ENCODE data around the gene TAF15. TPM values are rescaled to one million over a fixed set of nuclear protein-coding genes. Genes with fewer than 3 reads are reported as not detected.

The TAF15 gene
- total and polyA plus RNA-seq, 2 of the 4 experiments (the other 2 are of a cell fraction), result 46.8 to 98.0 TPM

GRCh38 chr17:35796942-35797341 is 12.3 kb upstream of the TAF15 start:
- dilution Hi-C loops (cut with HindIII; ENCODE audit: low sequenced_read_pairs, unreplicated experiment), result no loop called here
- peaks cover 65% of the 10 kb centered on the region for H3K27me3 ChIP-seq (ENCODE audit: control insufficient read depth, insufficient read depth, low read length)
- no TSS peak for BruUV-seq (replicated peaks)

More at GRCh38 chr17:35796942-35797341, 12.3 kb upstream of the TAF15 start:
- Histone ChIP-seq H3K9me3 (ENCODE audit: control insufficient read depth, insufficient read depth, low read length) (no peaks in the 10 kb centered on the region), H4K91ac (ENCODE audit: insufficient read depth, low read depth, low read length) (no peak overlapping the region), H3K23ac (ENCODE audit: low read depth, low read length) (no peak overlapping the region), H3K4me3 (ENCODE audit: insufficient read depth, low read depth, low read length) (no peak overlapping the region), H4K20me1 (ENCODE audit: insufficient read depth, low read length) (no peaks in the 10 kb centered on the region), H3K4me1 (ENCODE audit: control insufficient read depth, insufficient read depth, low read length) (no peaks in the 10 kb centered on the region; the same call in 1 of the 2 replicates), H2AK5ac (ENCODE audit: low read depth, low read length) (no peak overlapping the region), H4K8ac (ENCODE audit: low read depth in 2 of 2, low read length in 2 of 2) (no peak overlapping the region), H4K5ac (ENCODE audit: low read depth, low read length) (no peak overlapping the region), H2BK15ac (ENCODE audit: low read depth, low read length) (no peak overlapping the region), H3K14ac (replicated peaks; ENCODE audit: low read depth, low read length) (no peak overlapping the region), H3K9me1 (ENCODE audit: insufficient read depth, low read length) (no peaks in the 10 kb centered on the region), H2BK20ac (ENCODE audit: low read depth, low read length) (no peak overlapping the region), H3K4me2 (ENCODE audit: low read depth, low read length) (no peak overlapping the region), H3K4ac (ENCODE audit: low read depth, low read length) (no peak overlapping the region), H2BK120ac (ENCODE audit: low read depth, low read length) (no peak overlapping the region), H3K56ac (ENCODE audit: extremely low read depth, insufficient read depth, low read length) (no peak overlapping the region), H3K79me1 (ENCODE audit: low read depth in 1 of 2, low read length in 2 of 2) (no peaks in the 10 kb centered on the region), H2BK5ac (ENCODE audit: low read depth, low read length, poor library complexity, severe bottlenecking) (no peak overlapping the region), H3K18ac (ENCODE audit: low read depth, low read length) (no peak overlapping the region), H2AFZ (replicated peaks; ENCODE audit: low read length, poor library complexity) (no peak overlapping the region), H3K27ac (ENCODE audit: insufficient read depth, low read length) (no peak overlapping the region), H3K9ac (ENCODE audit: low read depth, low read length) (no peak overlapping the region), H3K36me3 (ENCODE audit: control insufficient read depth, insufficient read depth, low read length) (no peaks in the 10 kb centered on the region), H2AK9ac (replicated peaks; ENCODE audit: low read depth, low read length, poor library complexity) (no peak overlapping the region)
- POLR2A ChIA-PET (ENCODE audit: unreplicated experiment), result interaction anchor here (0.7 kb wide), 1 partner anchor 12 kb away, joined by 3 read pairs; the partner anchor contains the start of gene TAF15
- TF ChIP-seq MAFK (IDR thresholded peaks at IDR 0.05; ENCODE audit: low read depth, low read length) (no peak), NFE2L2 (IDR thresholded peaks at IDR 0.05; ENCODE audit: low read depth, low read length) (no peak), BHLHE40 (IDR thresholded peaks at IDR 0.05; ENCODE audit: low read depth, low read length) (no peak), CEBPB (IDR thresholded peaks at IDR 0.05; ENCODE audit: low read depth, low read length) (no peak), MAZ (IDR thresholded peaks at IDR 0.05; ENCODE audit: borderline replicate concordance, low read depth, low read length) (no peak), CHD1 (IDR thresholded peaks at IDR 0.05; ENCODE audit: low read depth, low read length) (no peak), SMC3 (IDR thresholded peaks at IDR 0.05; ENCODE audit: low read depth, low read length) (no peak), RCOR1 (IDR thresholded peaks at IDR 0.05; ENCODE audit: insufficient replicate concordance, low read length) (no peak), FOS (IDR thresholded peaks at IDR 0.05; ENCODE audit: low read depth, low read length) (no peak), MXI1 (IDR thresholded peaks at IDR 0.05; ENCODE audit: borderline replicate concordance, low read depth, low read length) (no peak), POLR2A (IDR thresholded peaks at IDR 0.05; ENCODE audit: low read depth, low read length) (no peak), USF2 (IDR thresholded peaks at IDR 0.05; ENCODE audit: low read depth, low read length) (no peak), ELK1 (IDR thresholded peaks at IDR 0.05; ENCODE audit: borderline replicate concordance, low read depth, low read length) (no peak), CTCF (conservative IDR thresholded peaks at IDR 0.05; ENCODE audit: low read depth, low read length) (no peak), RFX5 (IDR thresholded peaks at IDR 0.05; ENCODE audit: low read depth, low read length) (no peak), RAD21 (IDR thresholded peaks at IDR 0.05; ENCODE audit: low read length) (no peak)
- no peak for DNase-seq
- no CpG with 5 or more reads among the region's 1 CpG for WGBS, 2 experiments (ENCODE audit: extremely low coverage in 2 of 2, insufficient read length in 1 of 2)
- CTCF ChIA-PET, result interaction anchor here (1.0 kb wide), 1 partner anchor 33 kb away, joined by 5 read pairs; no protein-coding TSS in a partner anchor
- ATAC-seq (ENCODE audit: low read depth), result no peak
- intact Hi-C loops (cut with micrococcal nuclease) (no loop called here), in situ Hi-C loops (cut with MboI; ENCODE audit: low sequenced_read_pairs) (no loop called here)

Data from IMR-90 (cell line).